HUES48 (cell line): ENCODE data around the gene TPSB2.
"Not testable (repeated sequence)": the region's sequence is repeated elsewhere in the genome, so short reads cannot be mapped to it uniquely, and the experiment has no call there.

Experiments
- H3K27ac ChIP-seq: one replicate; pipeline ENCODE4 v1.7.0; 2013; ENCODE audit warnings: low read depth, low read length, inconsistent platforms
- H3K27me3 ChIP-seq: 2 replicates; pipeline ENCODE4 v1.6.1; 2013; ENCODE audit warnings: mild to moderate bottlenecking, low read length; ENCODE audit not compliant: control insufficient read depth, insufficient read depth
- H3K36me3 ChIP-seq: 2 replicates; pipeline ENCODE4 v1.6.1; 2013; ENCODE audit warnings: low read length; ENCODE audit not compliant: control insufficient read depth, insufficient read depth
- H3K4me1 ChIP-seq: 2 replicates; pipeline ENCODE4 v1.6.1; 2013; ENCODE audit warnings: mild to moderate bottlenecking, low read length; ENCODE audit not compliant: control insufficient read depth, insufficient read depth
- H3K4me3 ChIP-seq: 2 replicates; pipeline ENCODE4 v1.5.1; 2013; ENCODE audit warnings: mild to moderate bottlenecking, low read depth, low read length
- H3K9ac ChIP-seq: 2 replicates; pipeline ENCODE4 v1.6.1; 2013; ENCODE audit warnings: mild to moderate bottlenecking, low read depth, low read length, moderate library complexity
- H3K9me3 ChIP-seq: 2 replicates; pipeline ENCODE4 v1.6.1; 2013; ENCODE audit warnings: low read length; ENCODE audit not compliant: control insufficient read depth, insufficient read depth

TPSB2 gene

GRCh38 chr16:1260101-1260680 lies 30.2 kb upstream of the TPSB2 start:
- Histone ChIP-seq H3K4me3 (no peak overlapping the region), H3K27me3 (peaks cover 24% of the 10 kb centered on the region; the same call in 1 of the 2 replicates), H3K27ac (no peak overlapping the region), H3K9me3 (no peaks in the 10 kb centered on the region), H3K4me1 (no peaks in the 10 kb centered on the region; the same call in 1 of the 2 replicates), H3K36me3 (no peaks in the 10 kb centered on the region), H3K9ac (no peak overlapping the region)

- H3K27ac ChIP-seq: no peak overlapping the region
- no peaks in the 10 kb centered on the region for H3K36me3 ChIP-seq
- no peak overlapping the region for H3K9ac ChIP-seq
- H3K4me1 ChIP-seq: no peaks in the 10 kb centered on the region; the same call in 1 of the 2 replicates
- H3K4me3 ChIP-seq: no peak overlapping the region
- no peaks in the 10 kb centered on the region for H3K9me3 ChIP-seq
- H3K27me3 ChIP-seq: peaks cover 24% of the 10 kb centered on the region; the same call in 1 of the 2 replicates
Observed at GRCh38 chr16:1259760-1260068, 29.7 kb upstream of the TPSB2 start.

- no peaks in the 10 kb centered on the region for H3K36me3 ChIP-seq
- H3K27ac ChIP-seq: no peak overlapping the region
- H3K9ac ChIP-seq: no peak overlapping the region
- no peak overlapping the region for H3K4me3 ChIP-seq
- no peaks in the 10 kb centered on the region; the same call in 1 of the 2 replicates for H3K4me1 ChIP-seq
- peaks cover 24% of the 10 kb centered on the region; the same call in 1 of the 2 replicates for H3K27me3 ChIP-seq
- H3K9me3 ChIP-seq: no peaks in the 10 kb centered on the region
Observed at GRCh38 chr16:1258906-1259759, 29.1 kb upstream of the TPSB2 start.

GRCh38 chr16:1258225-1258600 lies 28.2 kb upstream of the TPSB2 start:
- Histone ChIP-seq H3K4me1 (no peaks in the 10 kb centered on the region; the same call in 1 of the 2 replicates), H3K27me3 (peaks cover 24% of the 10 kb centered on the region; the same call in 1 of the 2 replicates), H3K9ac (no peak overlapping the region), H3K27ac (no peak overlapping the region), H3K9me3 (no peaks in the 10 kb centered on the region), H3K4me3 (no peak overlapping the region), H3K36me3 (no peaks in the 10 kb centered on the region)

- no peaks in the 10 kb centered on the region; the same call in 1 of the 2 replicates for H3K4me1 ChIP-seq
- no peak overlapping the region for H3K9ac ChIP-seq
- peaks cover 24% of the 10 kb centered on the region; the same call in 1 of the 2 replicates for H3K27me3 ChIP-seq
- no peaks in the 10 kb centered on the region for H3K36me3 ChIP-seq
- no peak overlapping the region for H3K4me3 ChIP-seq
- H3K27ac ChIP-seq: no peak overlapping the region
- no peaks in the 10 kb centered on the region for H3K9me3 ChIP-seq
Observed at GRCh38 chr16:1257561-1258224, 27.7 kb upstream of the TPSB2 start.

GRCh38 chr16:1256874-1257322 lies 26.9 kb upstream of the TPSB2 start:
- H3K27ac ChIP-seq: no peak overlapping the region
- no peaks in the 10 kb centered on the region; the same call in 1 of the 2 replicates for H3K4me1 ChIP-seq
- no peaks in the 10 kb centered on the region for H3K36me3 ChIP-seq
- peaks cover 24% of the 10 kb centered on the region; the same call in 1 of the 2 replicates for H3K27me3 ChIP-seq
- H3K9me3 ChIP-seq: no peaks in the 10 kb centered on the region
- no peak overlapping the region for H3K9ac ChIP-seq
- H3K4me3 ChIP-seq: no peak overlapping the region

GRCh38 chr16:1256296-1256873 lies 26.4 kb upstream of the TPSB2 start:
- H3K9me3 ChIP-seq, H3K9ac ChIP-seq, H3K4me1 ChIP-seq, H3K27ac ChIP-seq, H3K4me3 ChIP-seq, H3K36me3 ChIP-seq: not testable (repeated sequence)
- H3K27me3 ChIP-seq: peaks cover 21% of the 10 kb centered on the region; the same call in 1 of the 2 replicates

GRCh38 chr16:1255276-1256122 lies 25.5 kb upstream of the TPSB2 start, which contains the start of gene TPSD1:
Gene TPSD1 (plus strand): TSS chr16:1256069. CDS start chr16:1256281, 212 bp downstream.
- not testable (repeated sequence) for H3K4me3 ChIP-seq, H3K4me1 ChIP-seq, H3K9ac ChIP-seq, H3K36me3 ChIP-seq, H3K9me3 ChIP-seq, H3K27ac ChIP-seq
- peaks cover 17% of the 10 kb centered on the region; the same call in 1 of the 2 replicates for H3K27me3 ChIP-seq

GRCh38 chr16:1254821-1255220 lies 24.8 kb upstream of the TPSB2 start:
- not testable (repeated sequence) for H3K9ac ChIP-seq, H3K4me3 ChIP-seq, H3K9me3 ChIP-seq, H3K4me1 ChIP-seq, H3K36me3 ChIP-seq, H3K27ac ChIP-seq
- H3K27me3 ChIP-seq: peaks cover 10% of the 10 kb centered on the region; the same call in 1 of the 2 replicates

GRCh38 chr16:1253701-1254364 lies 23.8 kb upstream of the TPSB2 start:
- not testable (repeated sequence) for H3K9me3 ChIP-seq, H3K27ac ChIP-seq, H3K36me3 ChIP-seq, H3K4me3 ChIP-seq, H3K27me3 ChIP-seq, H3K4me1 ChIP-seq, H3K9ac ChIP-seq
